ENCODE results near the gene NAPG. TPM values are rescaled to one million over a fixed set of nuclear protein-coding genes. Genes with fewer than 3 reads are reported as not detected.

The NAPG gene
- total and polyA plus RNA-seq, 9 of the 15 experiments (the other 6 are each of a cell fraction or from before 2014, with no cell fraction given), result 31.6 to 63.3 (median 50.9) TPM

DNA sequence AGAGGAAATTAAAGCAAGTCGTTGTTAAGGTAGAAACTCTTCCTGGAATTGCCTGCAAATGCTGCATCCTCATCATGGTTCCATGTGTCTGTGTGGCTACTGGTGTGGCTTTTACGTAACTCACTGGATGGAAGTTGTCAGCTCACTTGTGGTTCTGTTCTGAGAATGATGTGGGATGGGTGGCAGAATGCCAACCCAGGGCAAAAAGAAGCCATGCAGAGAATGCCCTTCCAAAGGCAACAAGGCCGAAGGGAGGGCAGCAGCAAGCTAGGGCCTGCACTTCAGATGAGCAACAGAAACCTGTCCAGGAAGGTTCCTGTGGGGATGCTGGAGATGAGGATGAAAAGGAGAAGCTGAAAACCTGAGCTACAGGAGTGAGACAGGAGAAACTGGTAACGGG is 10.4 kb upstream of the NAPG start:
- FAIRE-seq, result no peak
- WGBS (ENCODE audit: insufficient coverage, low coverage, missing lambda C conversion rate), result 0% methylated on average over 4 of the region's 4 CpGs

More for the DNA sequence above, 10.4 kb upstream of the NAPG start:
- H2AFZ ChIP-seq (ENCODE audit: low read depth, low read length), result no peak overlapping the region
- ATAC-seq, result no peak
- intact Hi-C loops (cut with micrococcal nuclease), result no loop called here
- H3K27me3 ChIP-seq (ENCODE audit: control insufficient read depth in 2 of 2, insufficient read depth in 2 of 2, low read length in 2 of 2), result peaks cover 15 to 41% of the 10 kb centered on the region in 2 experiments; a peak in 4 of 5 replicates
- no peak for DNase-seq (ENCODE audit: extremely low read depth in 1 of 4, low spot score in 3 of 4)
- H4K20me1 ChIP-seq (replicated peaks; ENCODE audit: control insufficient read depth, insufficient read depth, low read length), result no peaks in the 10 kb centered on the region
- no peak overlapping the region for H3K9ac ChIP-seq (ENCODE audit: insufficient read depth in 1 of 2, low read depth in 2 of 2, low read length in 2 of 2)
- CTCF ChIA-PET (ENCODE audit: low intra/inter-chr PET ratio), result no interaction called here
- POLR2A ChIA-PET, result interaction anchor here (0.5 to 2.8 kb wide), 3 partner anchors 10 to 388 kb away, joined by 3 to 12 read pairs (median 4); partner anchors contain the start of gene NAPG
- no peaks in the 10 kb centered on the region for H3K36me3 ChIP-seq (ENCODE audit: control insufficient read depth, insufficient read depth, low read length)
- H3K9me1 ChIP-seq (ENCODE audit: control insufficient read depth, insufficient read depth, low read length), result no peaks in the 10 kb centered on the region
- H3K9me3 ChIP-seq (replicated peaks; ENCODE audit: control insufficient read depth, insufficient read depth, low read depth, low read length), result no peaks in the 10 kb centered on the region
- H3K4me2 ChIP-seq (ENCODE audit: insufficient read depth, low read length), result no peak overlapping the region
- TF ChIP-seq NR1H2 (CRISPR knock-in tag; IDR thresholded peaks at IDR 0.05) (no peak), ZSCAN32 (CRISPR knock-in tag; IDR thresholded peaks at IDR 0.05) (no peak), ZNF77 (CRISPR knock-in tag; IDR thresholded peaks at IDR 0.05) (no peak), ATF6 (CRISPR knock-in tag; IDR thresholded peaks at IDR 0.05) (no peak), ELF2 (CRISPR knock-in tag; IDR thresholded peaks at IDR 0.05) (no peak), RFX5 (IDR thresholded peaks at IDR 0.05; ENCODE audit: low read depth, low read length) (no peak), MXD1 (CRISPR knock-in tag; IDR thresholded peaks at IDR 0.05; ENCODE audit: borderline replicate concordance, poor library complexity, severe bottlenecking) (no peak), POLR2AphosphoS2 (IDR thresholded peaks at IDR 0.05; ENCODE audit: low read length) (no peak), NFE2L1 (tag; IDR thresholded peaks at IDR 0.05; ENCODE audit: borderline replicate concordance, low read depth) (no peak)
- TF ChIP-seq, protein P1, sequence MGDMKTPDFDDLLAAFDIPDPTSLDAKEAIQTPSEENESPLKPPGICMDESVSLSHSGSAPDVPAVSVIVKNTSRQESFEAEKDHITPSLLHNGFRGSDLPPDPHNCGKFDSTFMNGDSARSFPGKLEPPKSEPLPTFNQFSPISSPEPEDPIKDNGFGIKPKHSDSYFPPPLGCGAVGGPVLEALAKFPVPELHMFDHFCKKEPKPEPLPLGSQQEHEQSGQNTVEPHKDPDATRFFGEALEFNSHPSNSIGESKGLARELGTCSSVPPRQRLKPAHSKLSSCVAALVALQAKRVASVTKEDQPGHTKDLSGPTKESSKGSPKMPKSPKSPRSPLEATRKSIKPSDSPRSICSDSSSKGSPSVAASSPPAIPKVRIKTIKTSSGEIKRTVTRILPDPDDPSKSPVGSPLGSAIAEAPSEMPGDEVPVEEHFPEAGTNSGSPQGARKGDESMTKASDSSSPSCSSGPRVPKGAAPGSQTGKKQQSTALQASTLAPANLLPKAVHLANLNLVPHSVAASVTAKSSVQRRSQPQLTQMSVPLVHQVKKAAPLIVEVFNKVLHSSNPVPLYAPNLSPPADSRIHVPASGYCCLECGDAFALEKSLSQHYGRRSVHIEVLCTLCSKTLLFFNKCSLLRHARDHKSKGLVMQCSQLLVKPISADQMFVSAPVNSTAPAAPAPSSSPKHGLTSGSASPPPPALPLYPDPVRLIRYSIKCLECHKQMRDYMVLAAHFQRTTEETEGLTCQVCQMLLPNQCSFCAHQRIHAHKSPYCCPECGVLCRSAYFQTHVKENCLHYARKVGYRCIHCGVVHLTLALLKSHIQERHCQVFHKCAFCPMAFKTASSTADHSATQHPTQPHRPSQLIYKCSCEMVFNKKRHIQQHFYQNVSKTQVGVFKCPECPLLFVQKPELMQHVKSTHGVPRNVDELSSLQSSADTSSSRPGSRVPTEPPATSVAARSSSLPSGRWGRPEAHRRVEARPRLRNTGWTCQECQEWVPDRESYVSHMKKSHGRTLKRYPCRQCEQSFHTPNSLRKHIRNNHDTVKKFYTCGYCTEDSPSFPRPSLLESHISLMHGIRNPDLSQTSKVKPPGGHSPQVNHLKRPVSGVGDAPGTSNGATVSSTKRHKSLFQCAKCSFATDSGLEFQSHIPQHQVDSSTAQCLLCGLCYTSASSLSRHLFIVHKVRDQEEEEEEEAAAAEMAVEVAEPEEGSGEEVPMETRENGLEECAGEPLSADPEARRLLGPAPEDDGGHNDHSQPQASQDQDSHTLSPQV (IDR thresholded peaks at IDR 0.05), result no peak
- TF ChIP-seq, protein P2, sequence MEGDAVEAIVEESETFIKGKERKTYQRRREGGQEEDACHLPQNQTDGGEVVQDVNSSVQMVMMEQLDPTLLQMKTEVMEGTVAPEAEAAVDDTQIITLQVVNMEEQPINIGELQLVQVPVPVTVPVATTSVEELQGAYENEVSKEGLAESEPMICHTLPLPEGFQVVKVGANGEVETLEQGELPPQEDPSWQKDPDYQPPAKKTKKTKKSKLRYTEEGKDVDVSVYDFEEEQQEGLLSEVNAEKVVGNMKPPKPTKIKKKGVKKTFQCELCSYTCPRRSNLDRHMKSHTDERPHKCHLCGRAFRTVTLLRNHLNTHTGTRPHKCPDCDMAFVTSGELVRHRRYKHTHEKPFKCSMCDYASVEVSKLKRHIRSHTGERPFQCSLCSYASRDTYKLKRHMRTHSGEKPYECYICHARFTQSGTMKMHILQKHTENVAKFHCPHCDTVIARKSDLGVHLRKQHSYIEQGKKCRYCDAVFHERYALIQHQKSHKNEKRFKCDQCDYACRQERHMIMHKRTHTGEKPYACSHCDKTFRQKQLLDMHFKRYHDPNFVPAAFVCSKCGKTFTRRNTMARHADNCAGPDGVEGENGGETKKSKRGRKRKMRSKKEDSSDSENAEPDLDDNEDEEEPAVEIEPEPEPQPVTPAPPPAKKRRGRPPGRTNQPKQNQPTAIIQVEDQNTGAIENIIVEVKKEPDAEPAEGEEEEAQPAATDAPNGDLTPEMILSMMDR (IDR thresholded peaks at IDR 0.05 in 2 of 3, conservative IDR thresholded peaks at IDR 0.05 in 1 of 3; ENCODE audit: insufficient read depth in 2 of 3, low read depth in 1 of 3, low read length in 3 of 3), result no peak
- no peaks in the 10 kb centered on the region for H3K79me2 ChIP-seq (ENCODE audit: control insufficient read depth, insufficient read depth, low read length)
- no peak overlapping the region for H3K4me3 ChIP-seq
- H3K27ac ChIP-seq (ENCODE audit: extremely low read depth, low read depth, low read length), result no peak overlapping the region
- BruUV-seq (replicated peaks), result no TSS peak
- no peaks in the 10 kb centered on the region; a peak in 1 of 5 replicates for H3K4me1 ChIP-seq (replicated peaks in 1 of 2; ENCODE audit: control insufficient read depth in 2 of 2, insufficient read depth in 2 of 2, low read length in 2 of 2)
- in situ Hi-C loops (cut with MboI), result no loop called here
